H9 (cell line): ENCODE measurements around the gene USPL1. TPM values are rescaled to one million over a fixed set of nuclear protein-coding genes. Genes with fewer than 3 reads are reported as not detected.

Source experiments
- DNase-seq: peaks from one replicate; pipeline ENCODE4 v3.0.0-alpha.2; 2017
- H2AFZ ChIP-seq: one replicate; pipeline ENCODE4 v1.6.1; 2013; ENCODE audit warnings: mild to moderate bottlenecking, low read length, control low read depth, moderate library complexity
- H2AK5ac ChIP-seq: 2 replicates; pipeline ENCODE4 v1.6.1; 2013; ENCODE audit warnings: low read length, control low read depth, mixed read lengths; ENCODE audit not compliant: insufficient read length
- H2BK120ac ChIP-seq: one replicate; pipeline ENCODE4 v1.6.1; 2013; ENCODE audit warnings: low read depth, mild to moderate bottlenecking, low read length, control low read depth, inconsistent platforms; ENCODE audit not compliant: poor library complexity, severe bottlenecking
- H2BK12ac ChIP-seq: 2 replicates; pipeline ENCODE4 v1.6.1; 2013; ENCODE audit warnings: low read length, control low read depth, mixed read lengths, low read depth; ENCODE audit not compliant: insufficient read length
- H2BK15ac ChIP-seq: 2 replicates; pipeline ENCODE4 v1.6.1; 2013; ENCODE audit warnings: low read depth, low read length, control low read depth
- H2BK20ac ChIP-seq: one replicate; pipeline ENCODE4 v1.6.1; 2013; ENCODE audit warnings: low read depth, mild to moderate bottlenecking, low read length, control low read depth, inconsistent platforms; ENCODE audit not compliant: poor library complexity, severe bottlenecking
- H2BK5ac ChIP-seq: 2 replicates; pipeline ENCODE4 v1.6.1; 2013; ENCODE audit warnings: low read length, control low read depth, mixed read lengths; ENCODE audit not compliant: insufficient read length
- H3K14ac ChIP-seq: 2 replicates; pipeline ENCODE4 v1.6.1; 2013; ENCODE audit warnings: low read length, control low read depth; ENCODE audit not compliant: insufficient read depth
- H3K18ac ChIP-seq: 2 replicates; pipeline ENCODE4 v1.6.1; 2013; ENCODE audit warnings: low read depth, mild to moderate bottlenecking, mixed read lengths, low read length, control low read depth; ENCODE audit not compliant: insufficient read length
- H3K23ac ChIP-seq: 2 replicates; pipeline ENCODE4 v1.6.1; 2013; ENCODE audit warnings: low read length, control low read depth, mixed read lengths, low read depth; ENCODE audit not compliant: insufficient read length
- H3K23me2 ChIP-seq: 2 replicates; pipeline ENCODE4 v1.6.1; 2013; ENCODE audit warnings: low read depth, mild to moderate bottlenecking, mixed read lengths, low read length, control low read depth; ENCODE audit not compliant: insufficient read length, poor library complexity, severe bottlenecking
- H3K27ac ChIP-seq: 2 replicates; pipeline ENCODE4 v1.5.1; 2013; ENCODE audit warnings: low read length, control low read depth, mixed read lengths, low read depth; ENCODE audit not compliant: insufficient read length
- H3K27me3 ChIP-seq: 2 replicates; pipeline ENCODE4 v1.6.1; 2013; ENCODE audit warnings: low read length, control low read depth, inconsistent platforms; ENCODE audit not compliant: insufficient read depth
- H3K4ac ChIP-seq: 2 replicates; pipeline ENCODE4 v1.6.1; 2013; ENCODE audit warnings: low read depth, mild to moderate bottlenecking, control low read depth, inconsistent platforms, low read length, moderate library complexity
- H3K4me1 ChIP-seq: 2 replicates; pipeline ENCODE4 v1.6.1; 2013; ENCODE audit warnings: low read length, control low read depth, inconsistent platforms; ENCODE audit not compliant: insufficient read depth
- H3K4me2 ChIP-seq: 2 replicates; pipeline ENCODE4 v1.6.1; 2013; ENCODE audit warnings: low read length, control low read depth, mixed read lengths; ENCODE audit not compliant: insufficient read length, insufficient read depth
- H3K56ac ChIP-seq: 2 replicates; pipeline ENCODE4 v1.6.1; 2013; ENCODE audit warnings: low read depth, mild to moderate bottlenecking, mixed read lengths, low read length, control low read depth; ENCODE audit not compliant: insufficient read length
- H3K79me1 ChIP-seq: 2 replicates; pipeline ENCODE4 v1.6.1; 2013; ENCODE audit warnings: low read depth, mild to moderate bottlenecking, moderate library complexity, low read length, control low read depth, inconsistent platforms; ENCODE audit not compliant: insufficient read depth, poor library complexity, severe bottlenecking
- H3K79me2 ChIP-seq: 2 replicates; pipeline ENCODE4 v1.6.1; 2013; ENCODE audit warnings: low read length, control low read depth, inconsistent platforms; ENCODE audit not compliant: insufficient read depth
- H3K9ac ChIP-seq: 2 replicates; pipeline ENCODE4 v1.6.1; 2013; ENCODE audit warnings: low read length, control low read depth, mixed read lengths; ENCODE audit not compliant: insufficient read length; ENCODE audit errors: extremely low read depth
- H3K9me3 ChIP-seq: one replicate; pipeline ENCODE4 v1.6.1; 2013; ENCODE audit warnings: low read depth, low read length, inconsistent platforms; ENCODE audit not compliant: control insufficient read depth
- H3T11ph ChIP-seq: one replicate; pipeline ENCODE4 v1.6.1; 2013; ENCODE audit warnings: mild to moderate bottlenecking, low read length, control low read depth, inconsistent platforms
- H4K20me1 ChIP-seq: one replicate; pipeline ENCODE4 v1.6.1; 2013; ENCODE audit not compliant: control insufficient read depth, insufficient read length, insufficient read depth
- H4K5ac ChIP-seq: 2 replicates; pipeline ENCODE4 v1.6.1; 2013; ENCODE audit warnings: low read depth, mild to moderate bottlenecking, mixed read lengths, low read length, control low read depth; ENCODE audit not compliant: insufficient read length
- H4K8ac ChIP-seq: replicated peaks from 2 replicates; pipeline ENCODE4 v1.6.1; 2013; ENCODE audit warnings: low read length, control low read depth, mixed read lengths, low read depth; ENCODE audit not compliant: insufficient read length
- H4K91ac ChIP-seq: 2 replicates; pipeline ENCODE4 v1.6.1; 2013; ENCODE audit warnings: low read depth, mild to moderate bottlenecking, moderate library complexity, mixed read lengths, low read length, control low read depth; ENCODE audit not compliant: insufficient read length
- H3K27ac Mint-ChIP-seq, 3 experiments: 2 replicates in 2 of 3; 3 replicates in 1 of 3; pipeline ENCODE4 v1.8.0; 2020 to 2021; ENCODE audit warnings: mixed read lengths in 3 of 3, mild to moderate bottlenecking in 1 of 3, moderate library complexity in 1 of 3
- H3K27me3 Mint-ChIP-seq: 2 replicates; pipeline ENCODE4 v1.8.0; 2021; ENCODE audit warnings: low read depth, mild to moderate bottlenecking, moderate library complexity, mixed read lengths
- H3K36me3 Mint-ChIP-seq, 3 experiments: 2 replicates in 2 of 3; 3 replicates in 1 of 3; pipeline ENCODE4 v1.8.0; 2020 to 2021; ENCODE audit warnings: low read depth in 3 of 3, mixed read lengths in 3 of 3; ENCODE audit not compliant: insufficient read depth in 1 of 3
- H3K4me1 Mint-ChIP-seq, 2 experiments: 2 replicates each; pipeline ENCODE4 v1.8.0; 2020; ENCODE audit warnings: mixed read lengths in 2 of 2
- H3K4me3 Mint-ChIP-seq, 2 experiments: 2 replicates in 1 of 2; 3 replicates in 1 of 2; pipeline ENCODE4 v1.8.0; 2020 to 2021; ENCODE audit warnings: mild to moderate bottlenecking in 2 of 2, mixed read lengths in 2 of 2, moderate library complexity in 1 of 2
- H3K9me3 Mint-ChIP-seq, 2 experiments: 2 replicates in 1 of 2; 3 replicates in 1 of 2; pipeline ENCODE4 v1.8.0; 2020; ENCODE audit warnings: mild to moderate bottlenecking in 2 of 2, mixed read lengths in 2 of 2, moderate library complexity in 1 of 2
- CTCF ChIP-seq: fragments of 200-600 bp; sonication (generic); conservative IDR thresholded peaks from 3 replicates; pipeline ENCODE4 v1.8.0; 2021; ENCODE audit warnings: antibody characterized with exemption, mild to moderate bottlenecking
- WGBS: extraction: QIAGEN DNeasy Blood & Tissue Kit; methylation state at CpG from one replicate; pipeline ENCODE4 v1.1.7; 2013; ENCODE audit warnings: missing lambda C conversion rate, low lambda C conversion rate, mixed read lengths; ENCODE audit not compliant: insufficient read length; ENCODE audit errors: extremely low coverage; 5-methylcytosine and 5-hydroxymethylcytosine counted together
- total RNA-seq: library from RNA; stranded (reverse); gene quantifications from 2 replicates; pipeline ENCODE4 v1.2.1, GENCODE V29; 2021

The USPL1 gene
- total RNA-seq, 1 experiment from 2014 or later: 17.6 TPM

GRCh38 chr13:30656178-30656577 lies 38.5 kb downstream of the USPL1 start:
- Mint-ChIP-seq H3K27ac (no peak overlapping the region), H3K27me3 (no peaks in the 10 kb centered on the region), H3K9me3 (no peaks in the 10 kb centered on the region), H3K36me3 (peaks cover 11 to 54% (median 48%) of the 10 kb centered on the region in 3 experiments; a peak in 6 of 7 replicates), H3K4me3 (no peak overlapping the region), H3K4me1 (peaks cover 5 to 6% of the 10 kb centered on the region in 2 experiments)
- no peak overlapping the region for H2AFZ ChIP-seq
- H4K91ac ChIP-seq: no peak overlapping the region
- no peak overlapping the region for H2BK15ac ChIP-seq
- no peaks in the 10 kb centered on the region for H4K20me1 ChIP-seq
- no peak overlapping the region for H3K56ac ChIP-seq
- H3K23ac ChIP-seq: no peak overlapping the region
- H3K4ac ChIP-seq: no peak overlapping the region
- no peak overlapping the region for H2AK5ac ChIP-seq
- no peak overlapping the region for H3K27ac ChIP-seq
- no peaks in the 10 kb centered on the region for H3K79me2 ChIP-seq
- H3T11ph ChIP-seq: no peak overlapping the region
- 100% methylated on average over 1 of the region's 3 CpGs for WGBS
- H4K5ac ChIP-seq: no peak overlapping the region
- H3K4me2 ChIP-seq: no peak overlapping the region
- TF ChIP-seq CTCF: no peak
- H2BK20ac ChIP-seq: no peak overlapping the region
- no peak for DNase-seq
- H3K14ac ChIP-seq: no peak overlapping the region
- H3K9ac ChIP-seq: no peak overlapping the region
- no peak overlapping the region for H3K18ac ChIP-seq
- H3K79me1 ChIP-seq: no peaks in the 10 kb centered on the region
- H2BK12ac ChIP-seq: no peak overlapping the region
- no peak overlapping the region for H2BK5ac ChIP-seq
- H3K23me2 ChIP-seq: no peaks in the 10 kb centered on the region
- H3K27me3 ChIP-seq: no peaks in the 10 kb centered on the region
- H4K8ac ChIP-seq: no peak overlapping the region
- no peaks in the 10 kb centered on the region; the same call in 1 of the 2 replicates for H3K4me1 ChIP-seq
- no peak overlapping the region for H2BK120ac ChIP-seq
- no peaks in the 10 kb centered on the region for H3K9me3 ChIP-seq
